Astrocyte (in vitro differentiated cells and primary cell): ENCODE data around the gene LYZL4.

Experiments used
- CTCF ChIP-seq: IDR thresholded peaks from 2 replicates; pipeline ENCODE4 v1.5.1; 2011; ENCODE audit warnings: low read depth, mild to moderate bottlenecking, inconsistent platforms, low read length, moderate library complexity; ENCODE audit not compliant: insufficient read depth
- EZH2 ChIP-seq: IDR thresholded peaks from 2 replicates; pipeline ENCODE4 v1.6.1; 2012; ENCODE audit warnings: mild to moderate bottlenecking, low read length, inconsistent platforms; ENCODE audit not compliant: insufficient read depth

- no peak for TF ChIP-seq CTCF
- no peak for TF ChIP-seq EZH2
These were observed 6.7 kb downstream of the LYZL4 start for GRCh38 chr3:42403737-42404136.
